NB4 (cell line): Measurements from ENCODE around the gene GRIK4.

Experiments
- DNase-seq: peaks from one replicate; pipeline ENCODE4 v3.0.0; 2010; ENCODE audit warnings: low read depth
- H3K4me3 ChIP-seq: one replicate; pipeline ENCODE4 v1.5.1; 2011; ENCODE audit warnings: mild to moderate bottlenecking, low read depth, low read length, moderate library complexity
- MYC ChIP-seq: IDR thresholded peaks from 2 replicates; pipeline ENCODE4 v1.6.1; 2011; ENCODE audit warnings: low read depth, low read length
- POLR2A ChIP-seq: IDR thresholded peaks from 2 replicates; pipeline ENCODE4 v1.6.1; 2011; ENCODE audit warnings: mild to moderate bottlenecking; ENCODE audit not compliant: insufficient read length; ENCODE audit errors: extremely low read depth
- TF ChIP-seq, protein P1 (sequence below): IDR thresholded peaks from 2 replicates; pipeline ENCODE4 v1.6.1; 2011; ENCODE audit warnings: low read depth, low read length
- TF ChIP-seq, protein P2 (sequence below): IDR thresholded peaks from one replicate; pipeline ENCODE4 v1.5.1; 2012; ENCODE audit warnings: low read depth, low read length

GRIK4 gene

DNA sequence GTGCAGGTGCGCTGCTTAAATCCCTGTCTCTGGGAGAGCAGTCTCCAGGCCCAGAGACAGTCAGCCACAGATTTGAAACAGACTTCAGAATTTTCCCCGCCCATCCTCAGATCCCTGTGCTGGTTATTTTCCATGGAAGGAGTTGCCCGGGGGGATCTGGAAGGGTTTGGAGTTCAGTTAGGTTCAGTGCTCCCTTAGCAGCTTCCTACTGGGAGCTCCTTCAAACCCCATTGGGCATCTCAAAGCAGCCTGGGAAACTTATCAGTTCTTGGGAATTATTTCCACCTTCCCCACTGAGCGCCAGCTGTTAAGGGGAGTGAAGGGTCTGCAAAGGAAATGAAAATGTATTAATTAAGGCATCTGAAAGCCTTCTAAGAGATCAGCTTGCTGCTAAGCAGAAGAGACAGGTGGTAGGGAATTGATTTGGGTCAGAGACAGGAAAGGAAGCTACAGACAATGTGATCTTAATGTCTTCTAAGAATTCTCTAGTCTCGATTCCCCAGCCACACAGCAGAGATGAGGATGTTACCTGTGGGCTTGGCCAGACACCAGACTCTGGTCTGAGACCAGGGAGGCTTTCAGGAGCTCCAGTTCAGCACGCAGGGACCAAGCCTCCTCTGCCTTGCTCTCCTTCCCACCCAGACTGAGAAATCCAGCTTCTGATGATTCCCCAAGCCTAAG, 406.2 kb downstream of the GRIK4 start:
- TF ChIP-seq, protein P1, sequence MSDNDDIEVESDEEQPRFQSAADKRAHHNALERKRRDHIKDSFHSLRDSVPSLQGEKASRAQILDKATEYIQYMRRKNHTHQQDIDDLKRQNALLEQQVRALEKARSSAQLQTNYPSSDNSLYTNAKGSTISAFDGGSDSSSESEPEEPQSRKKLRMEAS = no peak
- TF ChIP-seq POLR2A = no peak
- no peak for TF ChIP-seq MYC
- TF ChIP-seq, protein P2, sequence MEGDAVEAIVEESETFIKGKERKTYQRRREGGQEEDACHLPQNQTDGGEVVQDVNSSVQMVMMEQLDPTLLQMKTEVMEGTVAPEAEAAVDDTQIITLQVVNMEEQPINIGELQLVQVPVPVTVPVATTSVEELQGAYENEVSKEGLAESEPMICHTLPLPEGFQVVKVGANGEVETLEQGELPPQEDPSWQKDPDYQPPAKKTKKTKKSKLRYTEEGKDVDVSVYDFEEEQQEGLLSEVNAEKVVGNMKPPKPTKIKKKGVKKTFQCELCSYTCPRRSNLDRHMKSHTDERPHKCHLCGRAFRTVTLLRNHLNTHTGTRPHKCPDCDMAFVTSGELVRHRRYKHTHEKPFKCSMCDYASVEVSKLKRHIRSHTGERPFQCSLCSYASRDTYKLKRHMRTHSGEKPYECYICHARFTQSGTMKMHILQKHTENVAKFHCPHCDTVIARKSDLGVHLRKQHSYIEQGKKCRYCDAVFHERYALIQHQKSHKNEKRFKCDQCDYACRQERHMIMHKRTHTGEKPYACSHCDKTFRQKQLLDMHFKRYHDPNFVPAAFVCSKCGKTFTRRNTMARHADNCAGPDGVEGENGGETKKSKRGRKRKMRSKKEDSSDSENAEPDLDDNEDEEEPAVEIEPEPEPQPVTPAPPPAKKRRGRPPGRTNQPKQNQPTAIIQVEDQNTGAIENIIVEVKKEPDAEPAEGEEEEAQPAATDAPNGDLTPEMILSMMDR = no peak
- H3K4me3 ChIP-seq = no peak overlapping the region
- DNase-seq = no peak

GRCh38 chr11:120918257-120918656, 406.7 kb downstream of the GRIK4 start:
- DNase-seq = no peak
- H3K4me3 ChIP-seq = no peak overlapping the region
- TF ChIP-seq POLR2A (no peak), MYC (no peak)
- TF ChIP-seq, protein P1 = no peak
- TF ChIP-seq, protein P2 = no peak

DNA sequence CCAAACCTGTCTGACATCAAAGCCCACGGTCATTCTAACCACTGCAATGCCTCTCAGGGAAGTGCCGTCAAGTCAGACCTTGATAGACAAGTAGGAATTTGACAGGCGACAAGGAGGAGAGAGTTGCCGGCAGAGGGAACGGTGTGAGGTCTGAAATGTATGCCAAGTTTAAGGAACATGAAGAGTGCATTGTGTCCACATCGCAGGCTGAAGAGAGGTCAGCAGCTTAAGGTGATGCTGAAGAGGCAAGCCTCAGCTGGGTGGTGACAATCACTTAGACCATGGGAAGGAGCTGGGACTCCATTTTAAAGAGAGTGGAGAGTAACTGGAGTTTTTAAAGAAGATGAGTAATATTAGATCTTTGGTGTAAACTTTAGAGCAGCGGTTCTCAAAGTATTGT, 407.5 kb downstream of the GRIK4 start:
- no peak overlapping the region for H3K4me3 ChIP-seq
- TF ChIP-seq, protein P1 = no peak
- TF ChIP-seq POLR2A = no peak
- TF ChIP-seq, protein P2 = no peak
- TF ChIP-seq MYC = no peak
- DNase-seq = no peak

GRCh38 chr11:120919566-120919965, 408.0 kb downstream of the GRIK4 start:
- no peak for DNase-seq
- no peak overlapping the region for H3K4me3 ChIP-seq
- TF ChIP-seq, protein P2 = no peak
- TF ChIP-seq, protein P1 = no peak
- no peak for TF ChIP-seq POLR2A
- TF ChIP-seq MYC = no peak

DNA sequence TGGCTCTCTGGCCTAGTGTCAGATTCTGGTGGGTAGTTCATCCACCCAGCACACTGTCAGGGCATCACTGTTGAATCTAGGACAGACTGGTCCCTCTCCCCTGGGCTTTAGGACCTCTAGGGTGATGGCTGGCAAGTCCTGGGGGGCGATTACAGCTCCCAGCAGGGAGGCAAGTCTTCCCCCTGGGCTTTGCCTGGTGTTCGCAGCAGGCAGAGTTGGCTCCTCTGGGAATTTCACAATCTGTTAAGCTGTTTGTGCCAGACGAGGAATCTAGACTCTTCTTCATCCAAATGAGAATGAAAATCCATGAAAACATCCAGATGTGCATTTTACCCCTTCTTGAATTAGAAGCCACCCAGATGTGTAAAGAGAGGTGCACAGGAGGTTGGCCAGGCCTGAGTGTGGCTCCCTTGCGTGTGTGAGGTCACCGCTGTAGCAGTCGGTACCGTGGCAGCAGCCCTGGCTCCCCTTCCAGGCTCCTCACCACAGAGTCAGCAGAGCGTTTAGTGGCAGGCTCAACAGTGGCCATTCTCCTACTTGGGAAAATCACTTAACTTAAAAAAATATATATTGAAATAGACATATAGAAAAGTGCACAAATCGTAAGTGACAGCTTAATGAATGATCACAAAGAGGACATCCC, 412.4 kb downstream of the GRIK4 start:
- no peak for TF ChIP-seq POLR2A
- no peak for TF ChIP-seq MYC
- TF ChIP-seq, protein P2 = no peak
- TF ChIP-seq, protein P1 = no peak
- DNase-seq = no peak
- no peak overlapping the region for H3K4me3 ChIP-seq
